Effector memory CD4-positive, alpha-beta T cell (primary cell): ENCODE results near the gene PPM1D.
"Not testable (repeated sequence)": the region's sequence is repeated elsewhere in the genome, so short reads cannot be mapped to it uniquely, and the experiment has no call there.

Experiments
- DNase-seq, 3 donors: peaks; one replicate each; pipeline ENCODE4 v3.0.0-alpha.2; 2020
- H3K27ac ChIP-seq: 2 replicates; pipeline ENCODE4 v1.7.0; 2013; ENCODE audit warnings: mild to moderate bottlenecking, low read length, moderate library complexity; ENCODE audit not compliant: insufficient read depth, poor library complexity, severe bottlenecking
- H3K27me3 ChIP-seq: replicated peaks from 2 replicates; pipeline ENCODE4 v1.7.0; 2013; ENCODE audit warnings: mild to moderate bottlenecking, low read length; ENCODE audit not compliant: insufficient read depth, control insufficient read depth, poor library complexity, severe bottlenecking
- H3K36me3 ChIP-seq: 2 replicates; pipeline ENCODE4 v1.7.0; 2013; ENCODE audit warnings: mild to moderate bottlenecking, low read length, moderate library complexity; ENCODE audit not compliant: control insufficient read depth, insufficient read depth
- H3K4me1 ChIP-seq: 2 replicates; pipeline ENCODE4 v1.7.0; 2013; ENCODE audit warnings: low read length, mild to moderate bottlenecking; ENCODE audit not compliant: control insufficient read depth, insufficient read depth, poor library complexity, severe bottlenecking
- H3K4me3 ChIP-seq: 2 replicates; pipeline ENCODE4 v1.7.0; 2013; ENCODE audit warnings: low read length, low read depth, mild to moderate bottlenecking; ENCODE audit not compliant: insufficient read depth, poor library complexity, severe bottlenecking
- H3K9me3 ChIP-seq: 2 replicates; pipeline ENCODE4 v1.7.0; 2013; ENCODE audit warnings: mild to moderate bottlenecking, low read length, moderate library complexity; ENCODE audit not compliant: control insufficient read depth

Gene PPM1D

GRCh38 chr17:60602871-60603270 is 2.9 kb downstream of the PPM1D start:
- H3K4me1 ChIP-seq = peaks cover 4% of the 10 kb centered on the region
- no peaks in the 10 kb centered on the region for H3K27me3 ChIP-seq
- DNase-seq = no peak
- no peaks in the 10 kb centered on the region for H3K36me3 ChIP-seq
- no peak overlapping the region for H3K4me3 ChIP-seq
- no peaks in the 10 kb centered on the region for H3K9me3 ChIP-seq
- no peak overlapping the region for H3K27ac ChIP-seq

GRCh38 chr17:60603477-60603876 is 3.5 kb downstream of the PPM1D start:
- H3K4me1 ChIP-seq, H3K27ac ChIP-seq, H3K9me3 ChIP-seq, DNase-seq, H3K4me3 ChIP-seq, H3K36me3 ChIP-seq, H3K27me3 ChIP-seq: not testable (repeated sequence)

- H3K27ac ChIP-seq = no peak overlapping the region
- H3K4me3 ChIP-seq = no peak overlapping the region
- no peaks in the 10 kb centered on the region for H3K9me3 ChIP-seq
- DNase-seq = no peak
- no peaks in the 10 kb centered on the region for H3K36me3 ChIP-seq
- no peaks in the 10 kb centered on the region for H3K27me3 ChIP-seq
- H3K4me1 ChIP-seq = peaks cover 4% of the 10 kb centered on the region
Observed at GRCh38 chr17:60604686-60605334, 4.8 kb downstream of the PPM1D start.

GRCh38 chr17:60606036-60606435 is 6.0 kb downstream of the PPM1D start:
- peaks cover 4% of the 10 kb centered on the region for H3K4me1 ChIP-seq
- no peaks in the 10 kb centered on the region for H3K9me3 ChIP-seq
- no peaks in the 10 kb centered on the region for H3K27me3 ChIP-seq
- H3K36me3 ChIP-seq = no peaks in the 10 kb centered on the region
- no peak overlapping the region for H3K4me3 ChIP-seq
- no peak overlapping the region for H3K27ac ChIP-seq
- no peak for DNase-seq

GRCh38 chr17:60610473-60610872 is 10.5 kb downstream of the PPM1D start:
- Histone ChIP-seq H3K4me1 (no peaks in the 10 kb centered on the region), H3K27ac (no peak overlapping the region), H3K9me3 (no peaks in the 10 kb centered on the region), H3K27me3 (no peaks in the 10 kb centered on the region), H3K36me3 (no peaks in the 10 kb centered on the region), H3K4me3 (no peak overlapping the region)
- DNase-seq = no peak

GRCh38 chr17:60611321-60611720 is 11.3 kb downstream of the PPM1D start:
- H3K36me3 ChIP-seq, H3K4me3 ChIP-seq, H3K27me3 ChIP-seq, H3K9me3 ChIP-seq, H3K4me1 ChIP-seq, DNase-seq, H3K27ac ChIP-seq: not testable (repeated sequence)

- no peak overlapping the region for H3K4me3 ChIP-seq
- H3K36me3 ChIP-seq = no peaks in the 10 kb centered on the region
- H3K27me3 ChIP-seq = no peaks in the 10 kb centered on the region
- H3K4me1 ChIP-seq = no peaks in the 10 kb centered on the region
- no peak for DNase-seq
- H3K27ac ChIP-seq = no peak overlapping the region
- H3K9me3 ChIP-seq = no peaks in the 10 kb centered on the region
Observed at GRCh38 chr17:60613325-60613724, 13.3 kb downstream of the PPM1D start.

- not testable (repeated sequence) for H3K4me1 ChIP-seq, H3K27me3 ChIP-seq, H3K4me3 ChIP-seq, H3K36me3 ChIP-seq, H3K27ac ChIP-seq, H3K9me3 ChIP-seq, DNase-seq
Observed at GRCh38 chr17:60613796-60614195, 13.8 kb downstream of the PPM1D start.

- H3K4me1 ChIP-seq, H3K36me3 ChIP-seq, H3K9me3 ChIP-seq, H3K4me3 ChIP-seq, DNase-seq, H3K27ac ChIP-seq, H3K27me3 ChIP-seq: not testable (repeated sequence)
Observed at GRCh38 chr17:60614247-60614646, 14.3 kb downstream of the PPM1D start.

GRCh38 chr17:60615108-60615507 is 15.1 kb downstream of the PPM1D start:
- no peaks in the 10 kb centered on the region for H3K4me1 ChIP-seq

More at GRCh38 chr17:60615108-60615507, 15.1 kb downstream of the PPM1D start:
- H3K36me3 ChIP-seq = no peaks in the 10 kb centered on the region
- no peaks in the 10 kb centered on the region for H3K27me3 ChIP-seq
- H3K4me3 ChIP-seq = no peak overlapping the region
- no peak overlapping the region for H3K27ac ChIP-seq
- no peak for DNase-seq
- H3K9me3 ChIP-seq = no peaks in the 10 kb centered on the region
